Trophoblast cell (in vitro differentiated cells and primary cell): ENCODE measurements around the gene RPL31.

Experiments used
- DNase-seq, 2 donors: peaks; one replicate each; pipeline ENCODE4 v3.0.0-alpha.2; 2016
- H2AFZ ChIP-seq: 2 replicates; pipeline ENCODE4 v1.6.1; 2013; ENCODE audit warnings: low read length, moderate library complexity, mild to moderate bottlenecking; ENCODE audit not compliant: insufficient read depth, poor library complexity
- H2AK5ac ChIP-seq: 2 replicates; pipeline ENCODE4 v1.6.1; 2013; ENCODE audit warnings: mild to moderate bottlenecking, low read length
- H2BK120ac ChIP-seq: 2 replicates; pipeline ENCODE4 v1.6.1; 2013; ENCODE audit warnings: low read length, mild to moderate bottlenecking, moderate library complexity; ENCODE audit not compliant: insufficient read depth, poor library complexity
- H2BK12ac ChIP-seq: 2 replicates; pipeline ENCODE4 v1.6.1; 2013; ENCODE audit warnings: mild to moderate bottlenecking, low read length, moderate library complexity
- H2BK5ac ChIP-seq: 2 replicates; pipeline ENCODE4 v1.6.1; 2013; ENCODE audit warnings: low read length, low read depth, moderate library complexity, mild to moderate bottlenecking; ENCODE audit not compliant: poor library complexity
- H3K14ac ChIP-seq: 2 replicates; pipeline ENCODE4 v1.6.1; 2013; ENCODE audit warnings: mild to moderate bottlenecking, low read length
- H3K18ac ChIP-seq: 2 replicates; pipeline ENCODE4 v1.6.1; 2013; ENCODE audit warnings: mild to moderate bottlenecking, low read length
- H3K23ac ChIP-seq: 2 replicates; pipeline ENCODE4 v1.6.1; 2013; ENCODE audit warnings: low read length
- H3K27ac ChIP-seq: 2 replicates; pipeline ENCODE4 v1.5.1; 2013; ENCODE audit warnings: low read depth, mild to moderate bottlenecking, inconsistent platforms, low read length, moderate library complexity
- H3K27me3 ChIP-seq: 2 replicates; pipeline ENCODE4 v1.6.1; 2013; ENCODE audit warnings: inconsistent platforms, mild to moderate bottlenecking, low read length, moderate library complexity; ENCODE audit not compliant: insufficient read depth
- H3K36me3 ChIP-seq, 2 experiments: 1 replicate in 1 of 2; 2 replicates in 1 of 2; pipeline ENCODE4 v1.6.1; 2013; ENCODE audit warnings: low read length in 2 of 2, mild to moderate bottlenecking in 2 of 2, moderate library complexity in 1 of 2; ENCODE audit not compliant: insufficient read depth in 2 of 2, control insufficient read depth in 1 of 2
- H3K4ac ChIP-seq: 2 replicates; pipeline ENCODE4 v1.6.1; 2013; ENCODE audit warnings: low read depth, mild to moderate bottlenecking, low read length, moderate library complexity
- H3K4me1 ChIP-seq, 2 experiments: 1 replicate in 1 of 2; 2 replicates in 1 of 2; pipeline ENCODE4 v1.6.1; 2013; ENCODE audit warnings: low read length in 2 of 2, mild to moderate bottlenecking in 2 of 2, moderate library complexity in 1 of 2; ENCODE audit not compliant: insufficient read depth in 2 of 2, control insufficient read depth in 1 of 2
- H3K4me2 ChIP-seq: 2 replicates; pipeline ENCODE4 v1.6.1; 2013; ENCODE audit warnings: inconsistent platforms, mild to moderate bottlenecking, low read length, moderate library complexity
- H3K4me3 ChIP-seq: 2 replicates; pipeline ENCODE4 v1.5.1; 2013; ENCODE audit warnings: mild to moderate bottlenecking, low read depth, low read length, inconsistent platforms
- H3K79me1 ChIP-seq: one replicate; pipeline ENCODE4 v1.6.1; 2013; ENCODE audit warnings: low read length
- H3K79me2 ChIP-seq: 2 replicates; pipeline ENCODE4 v1.6.1; 2013; ENCODE audit warnings: low read length, mild to moderate bottlenecking; ENCODE audit not compliant: control insufficient read depth, insufficient read depth, poor library complexity
- H3K9ac ChIP-seq: 2 replicates; pipeline ENCODE4 v1.6.1; 2013; ENCODE audit warnings: mild to moderate bottlenecking, low read length
- H3K9me3 ChIP-seq: 2 replicates; pipeline ENCODE4 v1.6.1; 2013; ENCODE audit warnings: low read depth, mild to moderate bottlenecking, control low read depth, inconsistent platforms, low read length; ENCODE audit not compliant: insufficient read depth
- H4K12ac ChIP-seq: 2 replicates; pipeline ENCODE4 v1.6.1; 2013; ENCODE audit warnings: low read depth, mild to moderate bottlenecking, low read length, moderate library complexity
- H4K8ac ChIP-seq: 2 replicates; pipeline ENCODE4 v1.6.1; 2013; ENCODE audit warnings: low read depth, mild to moderate bottlenecking, low read length, moderate library complexity
- H4K91ac ChIP-seq: one replicate; pipeline ENCODE4 v1.6.1; 2013; ENCODE audit warnings: low read depth, mild to moderate bottlenecking, low read length, moderate library complexity
- WGBS: extraction: QIAGEN DNeasy Blood & Tissue Kit; methylation state at CpG from one replicate; pipeline ENCODE4 v1.1.7; 2013; ENCODE audit warnings: missing lambda C conversion rate; ENCODE audit not compliant: insufficient read length, insufficient coverage; ENCODE audit errors: extremely low coverage; 5-methylcytosine and 5-hydroxymethylcytosine counted together

Gene RPL31

GRCh38 chr2:100969998-100970397, 32.1 kb upstream of the RPL31 start:
- peaks cover 2 to 4% of the 10 kb centered on the region in 2 experiments for H3K4me1 ChIP-seq
- no peak overlapping the region for H4K91ac ChIP-seq
- no peaks in the 10 kb centered on the region for H3K79me1 ChIP-seq
- no peak overlapping the region for H4K12ac ChIP-seq
- H2AK5ac ChIP-seq: no peak overlapping the region
- no peak overlapping the region for H2AFZ ChIP-seq
- H3K27ac ChIP-seq: no peak overlapping the region
- no peak overlapping the region for H3K14ac ChIP-seq
- H3K4me3 ChIP-seq: no peak overlapping the region
- no peak overlapping the region for H3K4me2 ChIP-seq
- no peak overlapping the region for H3K4ac ChIP-seq
- no CpG with 5 or more reads among the region's 7 CpGs for WGBS
- no peaks in the 10 kb centered on the region for H3K36me3 ChIP-seq
- DNase-seq: no peak
- peaks cover 1% of the 10 kb centered on the region for H3K9me3 ChIP-seq
- no peak overlapping the region for H2BK5ac ChIP-seq
- no peak overlapping the region for H4K8ac ChIP-seq
- no peak overlapping the region for H3K23ac ChIP-seq
- H3K9ac ChIP-seq: no peak overlapping the region
- no peak overlapping the region for H2BK120ac ChIP-seq
- no peak overlapping the region for H2BK12ac ChIP-seq
- no peaks in the 10 kb centered on the region for H3K27me3 ChIP-seq
- no peaks in the 10 kb centered on the region for H3K79me2 ChIP-seq
- H3K18ac ChIP-seq: no peak overlapping the region

DNA sequence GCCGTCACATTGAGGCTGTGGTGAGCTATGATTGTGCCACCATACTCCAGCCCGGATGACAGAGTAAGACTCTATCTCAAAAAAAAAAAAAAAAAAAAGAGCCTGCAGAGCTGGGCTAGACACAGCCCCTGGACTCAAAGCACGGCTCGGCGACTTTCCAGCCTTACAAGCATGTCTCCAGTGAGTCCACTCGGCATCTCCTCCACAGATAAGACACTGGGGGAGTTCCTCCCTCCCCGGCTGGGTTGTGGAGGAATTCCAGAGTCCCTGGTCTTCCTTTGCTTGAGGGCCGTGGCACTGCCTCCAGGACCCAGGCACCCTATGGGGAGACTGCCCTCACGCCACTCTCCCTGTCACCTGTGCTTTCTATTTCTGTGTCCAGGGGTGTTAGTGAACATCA, 30.9 kb upstream of the RPL31 start:
- Histone ChIP-seq H3K4me3 (no peak overlapping the region), H2AK5ac (no peak overlapping the region), H3K4me2 (no peak overlapping the region), H3K9ac (no peak overlapping the region), H3K9me3 (peaks cover 1% of the 10 kb centered on the region), H2AFZ (no peak overlapping the region), H3K4me1 (peaks cover 6 to 9% of the 10 kb centered on the region in 2 experiments), H3K4ac (no peak overlapping the region), H3K36me3 (no peaks in the 10 kb centered on the region), H3K14ac (no peak overlapping the region), H3K23ac (no peak overlapping the region), H4K8ac (no peak overlapping the region), H3K27ac (no peak overlapping the region), H4K91ac (no peak overlapping the region), H3K79me2 (no peaks in the 10 kb centered on the region), H3K79me1 (peaks cover 5% of the 10 kb centered on the region), H3K27me3 (no peaks in the 10 kb centered on the region), H2BK12ac (no peak overlapping the region), H4K12ac (no peak overlapping the region), H2BK5ac (no peak overlapping the region), H2BK120ac (no peak overlapping the region), H3K18ac (no peak overlapping the region)
- no CpG with 5 or more reads among the region's 9 CpGs for WGBS
- no peak for DNase-seq

DNA sequence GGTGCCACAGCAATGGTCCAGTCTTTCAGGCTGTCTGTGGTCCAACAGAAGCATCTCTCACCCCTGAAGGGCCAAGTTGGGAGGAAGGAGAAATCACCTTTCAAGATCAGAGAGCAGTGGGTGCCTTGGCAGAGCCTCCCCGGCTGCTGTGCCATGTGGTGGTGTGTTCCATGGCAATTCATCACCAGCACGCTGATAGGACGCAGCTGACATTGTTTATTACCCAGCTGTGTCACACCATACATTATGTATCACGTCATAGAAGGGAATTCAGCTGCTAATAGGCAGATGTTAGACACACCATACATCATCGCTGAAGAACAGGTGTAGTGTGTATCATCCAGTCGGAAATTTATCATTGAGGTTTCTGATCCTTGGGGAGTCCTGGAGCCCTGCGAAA, 29.6 kb upstream of the RPL31 start:
- no peak overlapping the region for H2AK5ac ChIP-seq
- H3K4me2 ChIP-seq: no peak overlapping the region
- no peak overlapping the region for H2AFZ ChIP-seq
- no peak overlapping the region for H3K27ac ChIP-seq
- no peak overlapping the region for H3K14ac ChIP-seq
- H3K79me1 ChIP-seq: peaks cover 10% of the 10 kb centered on the region
- no peak overlapping the region for H2BK12ac ChIP-seq
- H3K27me3 ChIP-seq: no peaks in the 10 kb centered on the region
- H4K91ac ChIP-seq: no peak overlapping the region
- H3K36me3 ChIP-seq: no peaks in the 10 kb centered on the region
- H4K8ac ChIP-seq: no peak overlapping the region
- H3K9me3 ChIP-seq: peaks cover 1% of the 10 kb centered on the region
- H3K79me2 ChIP-seq: no peaks in the 10 kb centered on the region
- WGBS: no CpG with 5 or more reads among the region's 7 CpGs
- no peak for DNase-seq
- no peak overlapping the region for H2BK5ac ChIP-seq
- H3K18ac ChIP-seq: no peak overlapping the region
- peaks cover 16% of the 10 kb centered on the region in 2 experiments for H3K4me1 ChIP-seq
- no peak overlapping the region for H3K4ac ChIP-seq
- no peak overlapping the region for H3K9ac ChIP-seq
- H4K12ac ChIP-seq: no peak overlapping the region
- H2BK120ac ChIP-seq: no peak overlapping the region
- no peak overlapping the region for H3K23ac ChIP-seq
- H3K4me3 ChIP-seq: no peak overlapping the region

DNA sequence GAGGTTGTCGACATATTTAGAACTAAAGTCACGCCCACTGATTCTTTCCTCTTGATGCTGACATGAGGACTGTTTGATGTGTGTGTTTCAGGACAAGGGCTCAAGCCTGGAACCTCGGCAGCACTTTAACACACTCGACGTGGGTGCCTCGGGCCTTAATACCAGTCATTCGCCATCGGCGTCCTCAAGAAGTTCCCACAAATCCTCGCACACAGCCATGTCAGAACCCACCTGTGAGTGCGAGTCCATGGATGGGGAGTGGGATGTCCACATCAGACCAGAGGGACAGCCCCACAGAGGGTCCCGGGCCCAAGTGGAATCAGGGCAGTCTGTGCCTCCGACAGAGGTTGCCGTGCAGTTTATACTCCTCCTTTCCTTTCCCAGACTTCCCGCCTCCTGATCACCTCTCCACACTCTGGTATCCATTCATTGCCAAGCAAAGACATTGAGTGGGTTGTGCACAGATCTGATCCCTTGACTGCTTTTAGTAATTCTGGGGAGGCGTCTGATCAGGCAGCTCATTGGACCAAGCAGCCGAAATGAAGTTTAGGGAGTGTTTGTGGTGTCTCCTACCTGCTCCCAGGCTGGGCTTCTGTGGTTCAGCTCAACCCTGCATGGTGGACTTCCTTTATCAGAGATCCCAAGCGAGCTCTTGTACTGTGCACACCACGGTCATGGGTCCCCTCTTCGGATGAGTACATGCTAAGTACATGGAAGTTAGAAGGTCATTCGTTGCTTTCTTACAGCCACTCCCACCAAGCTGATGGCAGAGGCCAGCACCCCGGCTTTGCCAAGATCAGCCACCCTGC, 27.2 kb upstream of the RPL31 start:
- H3K36me3 ChIP-seq: no peaks in the 10 kb centered on the region
- H3K18ac ChIP-seq: no peak overlapping the region
- H3K4me1 ChIP-seq: peaks cover 23 to 24% of the 10 kb centered on the region in 2 experiments
- no peak overlapping the region for H3K27ac ChIP-seq
- H3K79me1 ChIP-seq: peaks cover 16% of the 10 kb centered on the region
- peak overlapping the region; percentile 81 for H4K91ac ChIP-seq
- H3K27me3 ChIP-seq: no peaks in the 10 kb centered on the region
- no peak overlapping the region for H2BK120ac ChIP-seq
- H3K9ac ChIP-seq: no peak overlapping the region
- no peak overlapping the region for H3K4ac ChIP-seq
- H3K4me2 ChIP-seq: no peak overlapping the region
- H4K12ac ChIP-seq: no peak overlapping the region
- H3K9me3 ChIP-seq: no peaks in the 10 kb centered on the region
- no peak overlapping the region for H3K14ac ChIP-seq
- peak overlapping the region; percentile 45 for H2AK5ac ChIP-seq
- no peak overlapping the region for H3K23ac ChIP-seq
- peak overlapping the region; percentile 63 for H2BK12ac ChIP-seq
- no peak overlapping the region for H2BK5ac ChIP-seq
- no peak for DNase-seq
- no peak overlapping the region for H3K4me3 ChIP-seq
- no CpG with 5 or more reads among the region's 22 CpGs for WGBS
- H2AFZ ChIP-seq: no peak overlapping the region
- H4K8ac ChIP-seq: no peak overlapping the region
- no peaks in the 10 kb centered on the region for H3K79me2 ChIP-seq
